HG02884 (cell line): Measurements from ENCODE around the gene CA6.
"Not testable (repeated sequence)": the region's sequence is repeated elsewhere in the genome, so short reads cannot be mapped to it uniquely, and the experiment has no call there.

Experiments
- ATAC-seq: cut with Tn5 transposase; IDR thresholded peaks from one replicate; pipeline ENCODE4 v1.9.1; 2021; ENCODE audit warnings: mild to moderate bottlenecking, moderate library complexity; ENCODE audit not compliant: unreplicated experiment

CA6 gene

DNA sequence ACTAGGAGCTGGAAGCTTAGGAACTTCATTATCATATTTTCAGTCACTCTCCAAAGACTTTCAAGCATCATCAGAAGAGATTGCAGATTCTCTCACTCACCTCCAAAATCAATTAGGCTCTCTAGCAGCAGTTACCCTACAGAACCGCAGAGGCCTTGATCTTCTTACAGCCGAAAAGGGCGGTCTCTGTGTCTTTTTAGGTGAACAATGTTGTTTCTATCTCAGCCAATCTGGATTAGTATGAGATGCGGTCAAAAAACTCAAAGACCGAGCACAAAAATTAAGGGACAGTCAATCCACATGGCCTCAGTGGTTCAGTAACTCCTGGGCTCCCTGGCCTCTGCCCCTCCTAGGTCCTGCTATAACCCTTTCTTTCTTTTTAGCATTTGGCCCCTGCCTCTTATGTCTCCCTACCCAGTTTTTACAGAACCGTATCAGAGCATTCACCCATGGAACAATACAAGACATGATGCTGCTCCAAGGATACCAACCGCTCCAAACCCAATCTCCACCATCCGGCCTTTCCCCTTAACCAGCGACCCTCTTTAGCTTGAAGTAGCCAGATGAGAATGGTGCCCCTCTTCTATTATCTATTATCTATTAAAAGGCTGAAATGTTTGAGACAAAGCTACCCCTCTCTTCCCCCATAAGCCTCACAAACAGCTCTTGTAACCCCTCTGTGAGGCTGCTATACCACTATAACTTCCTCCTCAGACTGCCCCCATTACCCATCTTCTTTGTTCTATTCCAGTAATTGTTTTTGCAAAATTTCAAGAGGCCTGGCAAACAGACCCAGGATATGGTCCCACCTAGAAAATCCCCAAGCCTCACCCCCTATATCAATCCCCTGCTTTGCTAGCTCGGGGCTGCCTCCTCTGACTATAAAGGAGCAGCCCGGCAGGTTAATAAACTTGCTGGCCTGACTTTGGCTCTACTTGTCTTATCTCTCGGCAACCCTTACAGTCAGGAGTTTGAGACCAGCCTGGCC, 18.7 kb upstream of the CA6 start:
- ATAC-seq: no peak

DNA sequence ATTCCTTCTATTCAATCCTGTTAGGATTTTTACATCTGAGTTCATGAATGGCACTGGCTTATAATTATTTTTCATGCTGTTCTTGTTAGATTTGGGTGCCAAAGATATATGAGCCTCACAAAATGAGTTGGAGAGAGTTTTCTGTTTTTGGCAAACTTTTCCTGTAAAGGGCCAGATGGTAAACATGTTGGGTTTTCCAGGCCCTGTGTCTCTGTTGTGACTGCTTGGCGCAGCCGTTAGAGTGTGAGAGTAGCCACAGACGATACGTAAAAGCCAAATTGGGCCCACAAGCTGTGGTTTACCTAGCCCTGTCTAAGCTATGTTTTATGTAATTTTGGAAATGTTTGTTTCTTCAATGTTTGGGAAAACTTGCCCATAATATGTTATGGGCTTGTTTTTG, 15.6 kb upstream of the CA6 start:
- no peak for ATAC-seq

DNA sequence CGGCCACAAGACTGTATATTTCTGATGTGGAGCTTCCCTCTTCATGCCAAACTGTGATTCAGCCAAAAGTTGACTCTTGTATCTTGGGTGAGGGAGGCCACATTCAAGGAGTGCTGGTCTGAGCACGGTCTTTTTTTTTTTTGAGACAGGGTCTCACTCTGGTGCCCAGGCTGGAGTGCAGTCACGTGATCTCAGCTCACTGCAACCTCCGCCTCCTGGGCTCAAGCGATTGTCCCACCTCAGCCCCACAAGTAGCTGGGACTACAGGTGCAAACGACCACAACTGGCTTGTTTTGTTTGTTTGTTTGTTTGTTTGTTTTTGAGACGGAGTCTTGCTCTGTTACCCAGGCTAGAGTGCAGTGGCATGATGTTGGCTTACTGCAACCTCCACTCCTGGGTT, 8.6 kb upstream of the CA6 start:
- not testable (repeated sequence) for ATAC-seq

DNA sequence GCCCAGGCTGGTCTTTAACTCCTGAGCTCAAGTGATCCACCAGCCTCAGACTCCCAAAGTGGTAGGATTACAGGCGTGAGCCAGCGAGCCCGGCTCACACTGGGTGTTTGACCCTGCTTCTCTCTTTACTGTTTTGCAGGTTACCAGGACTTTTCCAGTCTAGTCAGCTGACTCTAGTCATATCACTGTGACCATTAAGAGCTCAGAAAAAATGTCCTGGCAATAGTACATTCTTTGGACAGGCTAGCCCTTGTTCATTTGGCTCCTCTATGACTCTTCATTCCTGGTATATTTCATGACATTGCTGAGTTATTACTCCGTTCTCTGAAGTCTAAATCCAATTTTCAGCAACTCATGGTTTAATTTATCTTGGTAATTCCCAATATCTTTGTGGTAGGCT, 8.0 kb upstream of the CA6 start:
- no peak for ATAC-seq

DNA sequence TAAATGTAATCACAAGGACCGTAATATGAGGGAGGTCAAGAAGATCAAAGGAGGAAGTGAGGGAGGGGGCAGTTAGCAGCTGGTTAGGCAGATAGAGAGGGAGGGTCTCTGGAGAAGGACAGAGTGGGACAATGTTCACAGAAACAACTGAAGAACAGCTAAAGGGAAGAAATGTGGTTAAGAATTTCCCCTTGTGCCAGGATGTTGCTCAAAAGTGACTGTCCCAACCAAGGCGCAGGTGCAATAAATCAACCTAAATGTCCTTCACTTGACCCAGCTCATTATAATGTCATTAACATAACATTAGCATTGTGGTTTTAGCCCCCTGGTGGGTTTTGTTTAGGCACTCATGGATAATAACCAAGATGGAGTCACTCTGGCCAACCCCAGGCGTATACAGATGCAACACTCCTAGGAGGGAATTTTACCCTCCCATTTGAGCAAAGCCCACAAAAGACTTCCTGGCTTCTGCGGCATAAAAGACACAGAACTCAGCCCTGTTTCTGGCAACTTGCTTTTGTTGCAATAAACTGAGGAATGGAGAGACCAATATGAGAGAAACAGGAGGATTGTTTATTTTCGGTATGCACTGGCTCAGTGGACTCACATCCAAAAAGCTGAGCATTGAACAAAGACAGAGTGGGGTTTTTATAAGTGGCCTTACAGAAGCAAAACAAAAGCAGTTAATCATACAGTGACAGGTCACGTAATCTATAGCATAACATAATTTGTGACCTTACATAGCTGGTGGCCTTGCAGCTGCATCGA, 7.3 kb upstream of the CA6 start:
- ATAC-seq: no peak

DNA sequence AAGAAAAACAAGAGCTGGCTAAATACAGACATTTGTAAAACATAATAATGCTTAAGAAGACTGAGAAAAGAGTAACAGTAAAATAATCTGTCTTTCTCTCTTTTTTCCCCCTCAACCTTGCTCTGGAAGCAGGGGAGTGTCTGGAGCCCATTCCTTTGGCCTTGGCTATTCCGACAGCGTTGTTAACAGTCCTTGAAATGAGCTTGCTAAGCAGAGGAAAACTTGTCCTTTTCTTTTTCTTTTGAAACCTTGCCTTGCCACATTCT, 6.7 kb upstream of the CA6 start:
- ATAC-seq: no peak

DNA sequence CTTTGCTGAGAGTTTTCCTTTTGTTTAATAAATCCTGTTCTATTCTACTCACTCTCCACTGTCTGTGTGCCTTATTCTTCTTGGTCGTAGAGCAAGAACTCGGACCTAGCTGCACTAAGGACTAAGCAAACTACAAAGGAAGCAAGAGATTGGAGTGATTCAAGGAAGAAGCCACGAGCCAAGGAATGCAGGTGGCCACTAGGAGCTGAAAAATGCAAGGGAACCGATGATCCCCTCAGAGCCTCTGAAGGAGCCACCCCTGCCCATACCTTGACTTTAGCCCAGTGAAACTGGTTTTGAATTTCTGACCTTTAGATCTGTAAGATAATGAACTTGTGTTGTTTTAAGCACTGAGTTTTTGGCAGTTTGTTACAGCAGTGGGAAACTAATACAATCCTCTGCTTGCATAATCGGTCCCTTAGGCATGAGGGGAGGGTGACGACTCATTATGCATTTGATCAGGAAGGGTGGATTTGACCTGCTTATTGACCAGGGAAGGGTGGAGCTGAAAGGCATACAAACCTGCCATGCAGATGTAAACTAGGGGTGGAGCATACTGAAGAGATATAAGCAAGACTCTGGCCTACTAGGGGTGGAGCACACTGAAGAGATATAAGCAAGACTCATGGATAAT, 6.2 kb upstream of the CA6 start:
- no peak for ATAC-seq

DNA sequence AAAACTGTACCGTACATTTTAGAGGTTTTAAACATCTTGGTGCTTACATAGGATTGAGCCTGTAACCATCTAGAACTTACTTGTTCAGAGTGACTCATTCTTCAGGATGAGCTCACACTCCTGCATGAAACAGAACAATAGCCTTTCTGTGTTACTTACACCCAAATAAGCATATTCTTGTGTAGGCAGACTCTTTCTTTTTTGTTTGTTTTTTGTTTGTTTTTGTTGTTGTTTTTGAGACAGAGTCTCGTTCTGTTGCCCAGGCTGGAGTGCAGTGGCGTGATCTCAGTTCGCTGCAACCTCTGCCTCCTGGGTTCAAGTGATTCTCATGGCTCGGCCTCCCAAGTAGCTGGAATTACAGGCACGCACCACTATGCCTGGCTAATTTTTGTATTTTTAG, 3.8 kb upstream of the CA6 start:
- ATAC-seq: no peak

DNA sequence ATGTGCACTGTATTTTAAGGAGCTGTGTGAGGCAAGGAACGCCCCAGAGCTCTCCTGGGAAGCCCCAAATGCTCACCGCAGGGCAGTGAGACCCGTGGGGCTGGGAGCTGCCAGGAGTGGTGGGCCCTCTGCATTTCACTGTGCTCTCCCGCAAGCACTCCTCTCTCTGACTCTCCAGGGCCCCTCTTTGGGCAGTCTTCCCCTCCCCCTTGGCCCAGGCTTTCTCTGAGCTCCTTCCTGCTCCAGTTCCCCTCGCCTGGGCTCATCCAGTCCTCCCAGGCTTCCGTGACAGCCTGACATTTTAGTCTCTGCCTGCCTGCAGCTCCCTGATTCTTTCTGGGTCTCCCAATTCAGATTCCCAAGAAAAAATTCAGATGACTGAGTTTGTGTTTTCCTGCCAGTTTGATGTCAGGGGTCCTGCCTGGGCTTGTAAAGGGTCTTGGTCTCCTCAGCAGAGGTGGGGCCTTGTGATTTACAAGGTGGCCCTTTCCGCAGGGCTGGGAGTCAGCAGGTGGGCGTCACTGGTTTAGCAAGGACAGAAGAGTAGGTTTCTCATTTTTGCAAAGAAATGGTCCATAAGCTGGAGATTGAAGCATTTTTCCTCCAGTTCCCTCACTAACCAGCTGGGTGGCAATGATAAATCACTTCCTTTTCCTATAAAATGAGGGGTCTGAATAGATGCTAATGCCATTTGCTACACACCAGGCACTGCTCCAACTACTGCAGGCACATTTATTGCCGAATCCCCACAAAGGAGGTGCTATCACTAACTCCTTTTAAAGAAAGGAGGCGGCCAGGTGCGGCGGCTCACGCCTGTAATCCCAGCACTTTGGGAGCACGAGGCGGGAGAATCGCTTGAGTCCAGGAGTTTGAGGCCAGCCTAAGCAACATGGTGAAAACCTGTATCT, 1.9 kb upstream of the CA6 start:
- no peak for ATAC-seq

DNA sequence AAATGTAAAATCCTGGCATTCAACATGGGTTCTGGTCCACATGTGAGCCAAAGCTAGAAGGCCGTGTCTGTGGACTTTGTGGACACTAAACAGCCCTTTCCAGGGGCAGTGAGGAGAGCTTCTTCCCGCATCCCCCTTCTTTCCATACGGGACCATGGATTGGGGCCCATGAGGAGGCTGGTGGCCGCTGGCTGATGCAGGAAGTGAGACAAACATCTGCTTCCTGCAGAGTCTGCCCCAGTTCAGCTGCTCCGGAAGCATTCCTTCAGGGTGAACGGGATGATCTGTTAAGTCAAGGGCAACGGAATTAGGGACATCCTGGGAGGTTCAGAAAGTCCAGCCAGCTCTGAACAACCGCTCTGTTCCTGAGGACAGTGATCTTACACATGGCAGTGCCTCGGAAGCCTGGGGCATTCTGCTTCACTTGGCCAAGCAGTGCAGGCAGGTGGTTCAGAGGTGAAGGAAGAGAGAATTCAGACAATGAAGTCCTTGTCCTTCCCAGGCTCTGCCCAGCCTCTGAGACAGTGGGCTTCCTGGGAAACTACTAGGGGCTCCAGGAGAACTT, 1.5 kb downstream of the CA6 start:
- no peak for ATAC-seq

DNA sequence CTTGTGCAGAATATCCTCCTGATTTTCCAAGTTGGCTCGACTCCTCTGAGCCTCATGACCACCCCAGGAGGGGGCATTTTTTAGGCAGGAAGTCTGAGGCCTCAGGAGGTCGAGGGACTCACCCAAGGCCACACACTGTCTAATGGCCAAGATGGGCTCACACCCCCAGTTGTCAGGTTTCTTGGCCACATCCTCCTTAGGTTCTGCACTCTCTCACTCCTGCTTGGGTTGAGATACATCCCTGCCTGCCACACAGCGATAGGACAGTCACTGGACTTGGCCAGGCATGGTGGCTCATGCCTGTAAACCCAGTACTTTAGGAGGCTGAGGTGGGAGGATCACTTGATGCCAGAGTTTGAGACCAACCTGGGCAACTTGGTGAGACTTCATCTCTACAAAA, 4.6 kb downstream of the CA6 start:
- ATAC-seq: no peak

DNA sequence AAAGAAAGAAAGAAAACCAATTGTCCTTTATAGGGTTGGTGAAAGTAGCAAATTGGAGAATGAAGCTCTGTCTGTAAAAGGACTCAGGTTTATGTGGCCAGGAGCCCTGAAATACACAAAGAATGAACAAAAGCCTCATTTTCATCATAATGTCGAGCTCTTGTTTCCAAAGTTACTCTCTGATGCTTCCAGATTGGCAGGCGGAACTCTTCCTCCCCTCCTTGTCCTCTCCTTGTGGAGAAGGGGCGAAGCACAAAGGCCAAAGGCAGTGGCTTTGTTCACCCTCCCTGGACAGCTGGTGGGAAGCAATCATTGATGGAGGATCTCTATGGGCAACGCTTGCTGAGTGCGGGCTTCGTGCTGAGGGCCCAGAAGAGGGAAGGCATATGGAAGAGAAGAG, 5.6 kb downstream of the CA6 start:
- no peak for ATAC-seq

DNA sequence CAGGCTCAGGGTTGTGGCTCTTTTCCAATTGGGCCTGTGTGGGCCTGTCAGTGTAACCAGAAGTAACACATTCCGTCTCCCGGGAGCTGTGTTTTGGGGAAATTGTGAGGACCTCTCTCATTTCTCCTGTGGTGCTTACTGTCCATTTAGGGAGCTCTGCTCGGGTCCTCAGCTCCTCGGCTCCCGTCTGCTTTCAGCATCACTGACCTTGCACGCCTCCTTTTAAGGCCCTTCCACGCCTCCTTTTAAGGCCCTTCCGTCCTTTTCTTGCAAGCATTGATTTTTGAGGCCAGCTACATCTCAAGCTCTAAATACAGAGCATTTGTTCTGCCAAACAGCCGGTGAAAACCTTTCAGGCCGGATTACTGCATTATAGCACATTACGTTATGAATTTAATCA, 9.7 kb downstream of the CA6 start:
- ATAC-seq: no peak

DNA sequence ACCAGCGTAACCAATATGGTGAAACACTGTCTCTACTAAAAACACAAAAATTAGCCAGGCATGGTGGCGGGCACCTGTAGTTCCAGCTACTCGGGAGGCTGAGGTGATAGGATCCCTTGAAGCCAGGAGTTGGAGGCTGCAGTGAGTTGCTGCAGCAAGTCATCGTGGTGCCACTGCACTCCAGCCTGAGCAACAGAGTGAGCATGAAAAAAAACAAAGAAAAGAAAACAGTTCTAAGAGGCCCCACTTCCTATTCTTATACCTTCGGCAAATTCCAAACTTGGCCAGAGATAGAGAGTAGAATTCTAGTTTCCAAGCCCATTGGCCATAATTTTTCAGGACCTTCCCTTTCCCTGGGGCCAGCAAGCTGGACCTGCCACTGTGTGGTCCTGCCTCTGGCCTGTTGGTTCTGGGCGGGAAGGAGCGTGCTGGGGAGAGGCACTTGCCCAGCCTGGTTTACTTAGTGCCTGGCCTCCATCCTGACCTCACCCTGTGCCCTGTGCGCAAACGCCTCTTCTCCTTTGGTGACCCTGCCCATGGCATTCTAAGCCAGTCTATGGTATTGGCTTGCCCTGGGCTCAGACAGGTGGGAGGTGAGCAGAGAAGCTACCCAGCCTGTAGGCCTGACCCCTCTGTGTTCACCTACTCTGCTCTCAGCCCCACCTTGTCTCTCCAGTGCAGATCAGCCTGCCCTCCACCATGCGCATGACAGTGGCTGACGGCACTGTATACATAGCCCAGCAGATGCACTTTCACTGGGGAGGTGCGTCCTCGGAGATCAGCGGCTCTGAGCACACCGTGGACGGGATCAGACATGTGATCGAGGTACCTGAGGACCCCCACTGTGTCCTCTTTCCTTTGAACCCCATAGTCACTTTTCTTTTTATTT, 11.0 kb downstream of the CA6 start:
- ATAC-seq: no peak

DNA sequence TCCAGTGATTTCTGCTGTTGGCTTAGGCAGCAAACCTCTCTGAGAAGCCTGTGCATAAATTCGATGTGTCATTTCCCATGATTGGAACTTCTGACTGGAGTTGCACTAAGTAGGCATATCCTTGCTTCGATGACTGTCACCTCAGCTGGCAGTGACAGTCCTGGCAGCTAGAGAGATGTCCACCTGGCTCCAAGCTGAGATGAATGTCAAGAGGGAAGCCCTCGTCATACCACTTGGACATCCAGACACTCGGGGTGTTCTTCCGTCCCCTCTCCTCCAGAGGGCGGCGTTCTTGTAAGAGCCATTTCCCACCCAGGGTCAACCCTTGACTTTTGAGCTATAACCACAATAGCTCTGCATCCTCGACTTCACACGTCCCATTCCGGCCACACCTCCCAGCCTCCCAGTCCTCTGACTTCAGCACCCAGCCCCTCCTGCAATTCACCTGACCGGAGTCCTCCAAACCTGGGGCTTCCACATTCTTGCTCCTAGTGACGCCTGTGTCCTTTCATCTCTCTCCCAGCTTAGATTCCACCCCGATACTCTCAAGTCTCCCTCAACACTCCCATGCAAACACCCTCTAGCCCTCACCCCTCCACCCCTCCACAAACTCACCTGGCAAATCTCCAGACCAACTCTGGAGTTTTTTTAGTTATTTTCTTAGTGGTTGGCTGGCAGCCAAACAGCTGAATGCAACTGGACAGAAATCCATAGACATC, 17.3 kb downstream of the CA6 start:
- ATAC-seq: no peak

DNA sequence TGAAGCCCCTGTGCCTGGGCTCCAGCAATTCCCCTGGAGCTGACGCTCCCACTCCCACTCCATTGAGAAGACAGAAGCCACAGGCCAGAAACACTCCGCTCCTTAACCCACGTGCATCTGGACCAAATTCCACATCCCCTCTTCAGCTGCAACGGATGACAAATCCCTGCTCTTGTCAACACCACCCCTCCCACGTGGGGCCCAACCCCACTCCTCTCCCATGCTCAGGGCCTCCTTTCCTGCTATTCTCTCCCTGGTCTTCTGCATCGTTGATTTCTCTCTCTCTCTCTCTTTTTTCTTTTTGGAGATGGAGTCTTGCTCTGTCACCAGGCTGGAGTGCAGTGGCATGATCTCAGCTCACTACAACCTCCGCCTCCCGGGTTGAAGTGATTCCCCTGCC, 18.3 kb downstream of the CA6 start:
- no peak for ATAC-seq

DNA sequence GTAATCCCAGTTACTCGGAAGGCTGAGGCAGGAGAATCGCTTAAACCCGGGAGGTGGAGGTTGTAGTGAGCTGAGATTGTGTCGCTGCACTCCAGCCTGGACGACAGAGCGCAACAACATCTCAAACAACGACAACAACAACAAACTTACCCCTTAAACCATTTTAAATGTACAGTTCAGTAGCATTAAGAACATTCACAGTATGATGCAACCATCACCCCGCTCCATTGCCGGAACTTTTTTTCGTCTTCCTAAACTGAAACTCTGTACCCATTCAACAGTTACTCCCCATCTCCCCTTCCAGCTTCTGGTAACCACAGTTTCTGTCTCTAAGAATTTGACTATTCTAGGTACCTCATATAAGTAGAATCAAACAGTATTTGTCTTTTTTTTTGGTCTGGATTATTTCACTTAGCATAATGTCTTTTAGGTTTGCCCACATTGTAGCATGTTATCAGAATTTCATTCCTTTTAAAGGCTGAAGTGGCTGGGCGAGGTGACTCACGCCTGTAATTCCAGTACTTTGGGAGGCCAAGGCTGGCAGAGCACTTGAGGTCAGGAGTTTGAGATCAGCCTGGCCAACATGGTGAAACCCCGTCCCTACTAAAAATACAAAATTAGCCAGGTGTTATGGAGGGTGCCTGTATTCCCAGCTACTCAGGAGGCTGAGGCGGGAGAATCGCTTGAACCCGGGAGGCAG, 19.6 kb downstream of the CA6 start:
- no peak for ATAC-seq

DNA sequence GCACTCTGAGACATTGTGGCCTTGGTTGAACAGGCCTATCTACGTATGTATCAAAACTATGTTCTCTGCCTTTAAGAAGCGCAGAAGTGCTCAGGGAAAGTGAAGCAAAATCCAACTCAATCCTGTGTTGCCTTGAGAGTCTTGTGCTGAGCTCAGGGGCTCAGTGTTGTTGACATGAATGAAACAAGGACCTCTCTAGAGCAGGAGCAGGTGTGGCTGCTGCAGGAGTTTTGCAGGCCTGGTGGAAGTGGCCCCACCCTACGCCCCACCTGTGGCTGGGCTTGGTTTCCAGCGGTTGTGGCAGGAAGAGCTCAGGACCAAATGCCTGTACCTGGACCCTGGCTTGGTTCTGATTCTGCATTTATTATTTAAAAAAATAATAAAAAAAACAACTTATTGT, 20.9 kb downstream of the CA6 start:
- ATAC-seq: no peak
